ENCODE measurements around the gene EDAR. TPM values are rescaled to one million over a fixed set of nuclear protein-coding genes. Genes with fewer than 3 reads are reported as not detected.

EDAR gene
- total RNA-seq, 2 donors from 2014 or later, result not detected

DNA sequence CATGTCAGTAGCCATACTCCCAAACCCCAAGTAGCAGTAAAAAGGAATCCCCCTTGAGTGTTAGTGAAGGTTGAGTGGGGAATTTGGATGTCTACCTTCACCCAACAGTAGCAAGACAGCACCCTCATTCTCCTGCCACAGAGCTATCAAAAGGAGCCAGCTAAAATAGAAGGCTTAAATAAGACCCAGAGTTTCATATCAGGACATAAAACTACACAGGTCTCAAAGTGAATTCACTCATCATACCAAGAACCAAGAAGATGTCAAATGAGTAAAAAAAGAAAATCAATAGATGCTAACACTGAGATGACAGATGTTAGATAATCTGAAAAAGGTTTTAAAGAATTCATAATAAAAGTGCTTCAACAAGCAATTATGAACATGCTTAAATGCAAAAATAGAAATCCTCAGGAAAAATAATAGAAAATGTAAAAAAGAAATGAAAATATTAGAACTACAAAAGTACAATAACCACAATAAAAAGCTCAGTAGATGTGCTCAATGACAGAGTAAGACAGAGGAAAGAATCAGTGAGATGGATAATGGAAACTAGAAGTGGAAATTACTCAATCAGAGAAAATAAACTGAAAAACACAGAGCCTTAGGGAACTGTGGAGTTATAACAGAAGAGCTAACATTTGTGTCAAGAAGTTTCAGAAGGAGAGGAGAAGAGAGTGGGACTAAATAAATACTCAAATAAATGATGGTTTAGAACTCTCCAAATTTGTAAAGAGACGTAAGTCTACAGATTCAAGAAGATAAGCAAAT is 90.5 kb downstream of the EDAR start:
- Mint-ChIP-seq H3K36me3 (no peaks in the 10 kb centered on the region), H3K4me3 (no peak overlapping the region), H3K27ac (no peak overlapping the region), H3K27me3 (peaks cover 14 to 18% of the 10 kb centered on the region in 2 donors), H3K4me1 (ENCODE audit: low read depth in 2 of 2) (no peaks in the 10 kb centered on the region), H3K9me3 (no peaks in the 10 kb centered on the region)
- DNase-seq (ENCODE audit: low spot score), result no peak
- no peak for ATAC-seq

DNA sequence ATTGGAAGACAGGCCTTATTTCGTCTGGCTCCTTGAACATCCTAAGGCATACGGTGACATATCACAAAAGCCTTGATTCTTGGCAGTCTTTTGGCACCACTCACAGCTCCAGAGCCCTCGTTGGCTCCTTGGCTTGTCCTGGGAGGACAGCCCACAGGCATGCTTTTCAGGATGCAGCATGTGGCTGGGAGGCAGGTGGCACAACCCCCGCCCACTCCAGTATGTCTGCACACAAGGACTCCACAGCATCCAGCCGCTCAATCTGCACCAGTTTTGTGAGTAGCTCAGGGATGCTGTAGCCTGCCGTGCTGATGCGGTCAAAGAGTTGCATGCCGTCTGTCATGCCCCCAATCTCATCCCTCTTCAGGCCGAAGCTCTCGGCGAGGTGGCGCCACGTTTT is 92.3 kb downstream of the EDAR start:
- Mint-ChIP-seq H3K27me3 (peaks cover 14 to 18% of the 10 kb centered on the region in 2 donors), H3K4me3 (no peak overlapping the region), H3K9me3 (peaks cover 3% of the 10 kb centered on the region), H3K36me3 (no peaks in the 10 kb centered on the region), H3K27ac (no peak overlapping the region), H3K4me1 (ENCODE audit: low read depth in 2 of 2) (no peaks in the 10 kb centered on the region)
- DNase-seq (ENCODE audit: low spot score), result no peak
- no peak for ATAC-seq

DNA sequence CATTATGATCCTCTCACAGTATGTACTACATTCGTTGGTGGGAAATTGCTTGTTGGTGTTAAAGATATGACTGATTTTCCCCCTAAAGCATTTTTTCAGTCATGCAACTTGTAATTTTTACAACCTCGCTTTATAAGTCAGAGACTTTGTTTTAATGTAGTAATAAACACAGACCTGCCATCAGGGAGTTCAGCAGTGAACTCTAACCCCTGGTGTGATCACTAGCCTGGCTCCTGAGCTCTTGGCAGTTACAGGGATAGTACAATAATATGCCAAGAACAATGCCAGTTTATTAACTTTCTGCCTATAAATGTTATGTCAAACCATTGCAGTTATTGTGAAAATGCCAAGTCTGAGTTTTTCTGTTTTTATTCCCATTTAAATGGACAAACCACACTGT is 93.8 kb downstream of the EDAR start:
- ATAC-seq (no peak), DNase-seq (ENCODE audit: low spot score) (no peak)
- H3K9me3 Mint-ChIP-seq, result peaks cover 3% of the 10 kb centered on the region
- no peak overlapping the region for H3K27ac Mint-ChIP-seq
- peaks cover 11% of the 10 kb centered on the region for H3K36me3 Mint-ChIP-seq
- H3K4me3 Mint-ChIP-seq, result no peak overlapping the region
- peaks cover 14 to 15% of the 10 kb centered on the region in 2 donors for H3K27me3 Mint-ChIP-seq
- H3K4me1 Mint-ChIP-seq (ENCODE audit: low read depth in 2 of 2), result no peaks in the 10 kb centered on the region

DNA sequence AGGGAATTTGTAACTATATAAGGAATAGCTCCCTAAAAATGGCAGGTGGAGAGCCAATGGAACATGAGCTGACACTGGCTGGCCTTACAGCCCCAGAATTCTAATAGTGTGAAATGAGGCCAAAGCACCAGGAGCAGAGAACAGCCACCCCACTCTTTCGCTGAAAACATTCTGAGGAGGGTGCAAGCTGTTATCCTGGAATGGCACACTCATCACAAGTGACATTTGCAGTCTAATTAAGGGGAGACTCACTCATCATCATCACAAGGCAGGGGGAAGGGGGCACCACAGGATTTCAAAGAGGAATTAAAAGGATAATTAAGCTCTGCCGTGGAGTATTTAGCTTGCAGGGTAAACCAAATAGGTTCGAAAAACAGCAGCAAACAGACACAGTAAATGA is 94.3 kb downstream of the EDAR start:
- H3K27me3 Mint-ChIP-seq, result peaks cover 13 to 14% of the 10 kb centered on the region in 2 donors
- no peak for ATAC-seq
- H3K4me1 Mint-ChIP-seq (ENCODE audit: low read depth in 2 of 2), result no peaks in the 10 kb centered on the region
- H3K4me3 Mint-ChIP-seq, result no peak overlapping the region
- peaks cover 14% of the 10 kb centered on the region for H3K36me3 Mint-ChIP-seq
- H3K9me3 Mint-ChIP-seq, result peaks cover 4% of the 10 kb centered on the region
- no peak for DNase-seq (ENCODE audit: low spot score)
- no peak overlapping the region for H3K27ac Mint-ChIP-seq

DNA sequence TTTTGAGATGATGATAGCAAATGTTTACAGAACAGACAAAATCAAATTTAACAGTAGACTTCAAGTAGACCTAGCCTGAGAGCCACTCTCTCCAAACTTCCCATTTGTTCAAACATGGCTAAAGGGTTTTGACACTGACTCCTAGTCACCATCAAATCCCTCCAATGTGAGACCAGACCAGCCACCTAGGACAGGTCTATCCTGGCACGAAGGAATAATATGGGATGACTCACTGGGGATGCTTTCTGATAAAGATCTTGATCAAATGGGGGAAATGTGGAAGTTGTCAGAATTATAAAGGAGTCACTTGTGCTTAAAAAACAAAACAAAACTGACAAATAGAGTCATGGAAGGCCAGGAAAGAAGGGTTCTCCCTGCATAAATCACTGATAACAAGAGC is 95.7 kb downstream of the EDAR start:
- peaks cover 26% of the 10 kb centered on the region for H3K36me3 Mint-ChIP-seq
- H3K27ac Mint-ChIP-seq, result no peak overlapping the region
- peaks cover 11% of the 10 kb centered on the region for H3K9me3 Mint-ChIP-seq
- H3K27me3 Mint-ChIP-seq, result peaks cover 6 to 8% of the 10 kb centered on the region in 2 donors
- H3K4me1 Mint-ChIP-seq (ENCODE audit: low read depth in 2 of 2), result no peaks in the 10 kb centered on the region
- H3K4me3 Mint-ChIP-seq, result no peak overlapping the region
- ATAC-seq (no peak), DNase-seq (ENCODE audit: low spot score) (no peak)

DNA sequence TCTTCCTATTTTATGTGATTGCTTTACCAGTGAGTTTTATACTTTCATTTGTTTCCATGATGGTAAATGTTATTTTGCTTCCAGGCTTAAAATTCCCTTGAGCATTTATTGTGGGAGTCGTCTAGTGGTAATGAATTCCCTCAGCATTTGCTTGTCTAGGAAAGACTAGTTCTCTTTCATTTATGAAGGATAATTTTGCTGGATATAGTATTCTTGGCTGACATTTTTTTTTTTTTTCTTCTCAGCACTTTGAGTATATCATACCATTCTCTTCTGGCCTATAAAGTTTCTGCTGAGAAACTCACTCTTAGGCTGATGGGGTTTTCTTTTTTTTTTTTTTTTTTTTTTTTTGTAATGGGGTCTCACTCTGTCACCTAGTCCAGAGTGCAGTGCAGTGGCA is 99.1 kb downstream of the EDAR start:
- no peaks in the 10 kb centered on the region for H3K4me1 Mint-ChIP-seq (ENCODE audit: low read depth in 2 of 2)
- no peak for DNase-seq (ENCODE audit: low spot score)
- no peak for ATAC-seq
- H3K4me3 Mint-ChIP-seq, result no peak overlapping the region
- peaks cover 11% of the 10 kb centered on the region for H3K9me3 Mint-ChIP-seq
- no peak overlapping the region for H3K27ac Mint-ChIP-seq
- H3K27me3 Mint-ChIP-seq, result peaks cover 5 to 7% of the 10 kb centered on the region in 2 donors
- peaks cover 30% of the 10 kb centered on the region for H3K36me3 Mint-ChIP-seq

DNA sequence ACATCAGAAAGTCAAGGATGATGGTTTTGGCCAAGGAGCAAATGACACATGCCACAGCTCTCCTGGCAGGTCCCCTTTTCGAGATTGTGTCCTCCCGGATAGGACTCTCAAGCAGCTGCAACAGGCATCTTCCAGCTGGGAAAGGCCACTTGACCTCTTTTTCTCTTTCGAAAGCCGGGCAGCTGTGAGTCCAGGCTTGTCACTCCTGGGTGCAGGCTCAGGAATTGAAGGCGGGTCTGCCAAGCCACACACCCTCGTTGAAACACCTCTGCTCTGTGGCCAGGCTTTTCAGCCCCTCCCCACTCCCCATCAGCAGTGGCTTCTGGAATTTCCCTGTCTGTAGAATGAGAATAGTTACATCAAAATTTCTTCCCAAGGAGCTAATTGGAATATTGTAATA is 104.4 kb downstream of the EDAR start:
- Mint-ChIP-seq H3K27ac (no peak overlapping the region), H3K9me3 (peaks cover 14% of the 10 kb centered on the region), H3K4me3 (no peak overlapping the region), H3K4me1 (ENCODE audit: low read depth in 2 of 2) (no peaks in the 10 kb centered on the region), H3K27me3 (peaks cover 5 to 7% of the 10 kb centered on the region in 2 donors), H3K36me3 (peaks cover 14% of the 10 kb centered on the region)
- DNase-seq (ENCODE audit: low spot score) (no peak), ATAC-seq (no peak)

DNA sequence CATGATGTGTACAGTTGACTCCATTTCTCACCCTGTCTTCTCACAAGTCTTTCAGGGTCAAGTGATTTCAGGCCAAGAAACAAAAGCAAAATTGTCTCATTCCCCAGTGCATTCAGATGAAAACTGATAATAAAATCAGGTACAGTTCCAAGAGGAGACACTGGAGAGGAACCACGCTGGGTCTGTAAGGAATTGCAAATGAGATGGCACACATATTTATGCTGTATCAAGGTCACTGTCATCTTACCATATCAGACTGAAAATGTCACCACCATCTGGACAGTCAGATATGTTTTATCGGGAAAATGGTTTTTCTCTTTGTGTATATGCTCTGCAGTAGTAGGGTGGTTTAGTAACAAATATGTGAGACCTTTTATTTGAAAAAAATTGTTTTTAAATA is 110.7 kb downstream of the EDAR start:
- no peaks in the 10 kb centered on the region for H3K4me1 Mint-ChIP-seq (ENCODE audit: low read depth in 2 of 2)
- peaks cover 8% of the 10 kb centered on the region for H3K9me3 Mint-ChIP-seq
- ATAC-seq (no peak), DNase-seq (ENCODE audit: low spot score) (no peak)
- no peak overlapping the region for H3K4me3 Mint-ChIP-seq
- no peaks in the 10 kb centered on the region for H3K36me3 Mint-ChIP-seq
- H3K27me3 Mint-ChIP-seq, result no peaks in the 10 kb centered on the region
- no peak overlapping the region for H3K27ac Mint-ChIP-seq

DNA sequence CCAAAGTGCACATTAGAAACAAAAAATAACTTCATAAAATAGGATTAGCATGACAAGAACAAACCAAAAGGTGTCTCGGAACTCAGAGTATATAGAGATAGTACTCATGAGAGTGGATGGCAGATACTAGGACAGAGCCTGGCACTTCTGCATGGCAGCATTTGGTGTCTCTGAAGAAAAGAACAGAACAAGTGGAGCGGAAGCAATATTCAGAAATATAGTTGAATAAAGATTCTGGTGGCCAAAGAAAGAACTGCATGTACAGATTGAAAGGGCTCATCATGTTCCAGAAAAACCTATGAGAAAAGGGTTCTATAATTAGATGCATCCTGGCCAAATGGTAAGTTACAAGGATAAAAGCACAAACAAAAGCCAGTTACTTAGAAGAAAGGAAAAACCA is 111.5 kb downstream of the EDAR start:
- Mint-ChIP-seq H3K9me3 (peaks cover 6% of the 10 kb centered on the region), H3K27ac (no peak overlapping the region), H3K4me1 (ENCODE audit: low read depth in 2 of 2) (no peaks in the 10 kb centered on the region), H3K4me3 (no peak overlapping the region), H3K36me3 (no peaks in the 10 kb centered on the region), H3K27me3 (no peaks in the 10 kb centered on the region)
- DNase-seq (ENCODE audit: low spot score) (no peak), ATAC-seq (no peak)

DNA sequence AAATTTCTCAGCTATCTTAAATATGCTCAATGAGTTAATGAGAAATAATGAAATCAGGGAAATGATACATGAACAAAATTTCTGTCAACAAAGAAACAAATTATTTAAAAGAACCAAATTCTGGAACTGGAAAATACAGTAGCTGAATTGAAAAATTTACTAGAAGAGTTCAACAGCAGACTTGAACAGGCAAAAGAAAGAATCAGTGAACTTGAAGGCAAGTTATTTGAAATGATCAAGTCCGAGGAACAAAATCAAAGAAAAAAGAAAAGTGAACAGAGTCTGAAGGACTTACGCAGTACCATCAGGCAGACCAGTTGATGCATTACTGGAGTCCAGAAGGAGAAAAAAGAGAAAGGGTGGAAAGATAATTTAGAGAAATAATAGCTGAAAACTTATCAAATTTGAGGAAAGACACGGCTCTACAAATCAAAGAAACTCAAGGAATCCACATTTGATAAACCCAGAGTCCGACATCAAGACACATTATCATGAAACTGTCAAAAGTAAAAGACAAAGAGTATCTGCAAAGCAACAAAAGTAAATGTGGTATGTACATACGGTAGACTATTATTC is 118.9 kb downstream of the EDAR start:
- Mint-ChIP-seq H3K4me1 (ENCODE audit: low read depth in 2 of 2) (no peaks in the 10 kb centered on the region), H3K27me3 (no peaks in the 10 kb centered on the region), H3K36me3 (peaks cover 26% of the 10 kb centered on the region), H3K27ac (no peak overlapping the region), H3K9me3 (peaks cover 18% of the 10 kb centered on the region), H3K4me3 (no peak overlapping the region)
- ATAC-seq, result no peak
- no peak for DNase-seq (ENCODE audit: low spot score)

DNA sequence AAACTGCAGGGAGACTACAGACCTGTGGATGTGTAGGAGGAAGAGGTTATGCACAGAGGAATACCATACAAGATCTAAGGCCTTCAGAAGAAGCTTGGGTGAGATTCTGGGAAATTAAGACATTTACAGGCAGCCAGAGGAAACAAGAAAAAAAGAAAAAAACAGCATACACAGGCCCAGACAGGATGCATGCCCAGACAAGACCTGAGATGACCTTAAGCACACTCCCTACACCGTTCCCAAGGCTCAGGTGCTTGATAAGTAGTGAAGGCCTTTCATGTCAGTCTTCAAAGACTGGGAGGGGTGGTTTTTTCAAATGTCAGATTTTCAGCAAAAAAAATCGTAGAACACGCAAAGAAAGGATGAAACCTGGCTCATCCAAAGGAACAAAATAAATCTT is 119.5 kb downstream of the EDAR start:
- Mint-ChIP-seq H3K4me1 (ENCODE audit: low read depth in 2 of 2) (no peaks in the 10 kb centered on the region), H3K9me3 (peaks cover 18% of the 10 kb centered on the region), H3K27ac (no peak overlapping the region), H3K27me3 (no peaks in the 10 kb centered on the region), H3K4me3 (no peak overlapping the region), H3K36me3 (peaks cover 26% of the 10 kb centered on the region)
- DNase-seq (ENCODE audit: low spot score) (no peak), ATAC-seq (no peak)

DNA sequence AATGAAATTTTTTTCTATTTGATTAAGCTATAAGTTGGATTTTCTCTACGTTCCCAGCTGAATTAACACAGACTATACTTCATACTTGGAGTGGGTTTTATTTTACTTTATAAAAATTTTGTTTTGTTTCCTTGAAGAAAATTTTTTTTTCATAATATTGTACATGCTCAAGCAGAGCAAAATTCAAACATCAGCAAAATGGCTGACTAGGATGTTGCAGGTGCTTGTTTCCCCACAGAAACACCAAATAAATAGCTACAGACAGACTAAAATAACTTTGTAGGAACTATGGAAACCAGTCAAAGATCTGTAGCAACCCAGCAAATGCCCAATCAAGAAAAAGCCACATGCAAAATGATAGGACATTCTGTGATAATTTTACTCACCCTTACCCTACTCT is 120.1 kb downstream of the EDAR start:
- no peak for DNase-seq (ENCODE audit: low spot score)
- no peak for ATAC-seq
- H3K27me3 Mint-ChIP-seq, result no peaks in the 10 kb centered on the region
- H3K4me3 Mint-ChIP-seq, result no peak overlapping the region
- H3K4me1 Mint-ChIP-seq (ENCODE audit: low read depth in 2 of 2), result no peaks in the 10 kb centered on the region
- H3K9me3 Mint-ChIP-seq, result peaks cover 18% of the 10 kb centered on the region
- H3K36me3 Mint-ChIP-seq, result peaks cover 26% of the 10 kb centered on the region
- H3K27ac Mint-ChIP-seq, result no peak overlapping the region

DNA sequence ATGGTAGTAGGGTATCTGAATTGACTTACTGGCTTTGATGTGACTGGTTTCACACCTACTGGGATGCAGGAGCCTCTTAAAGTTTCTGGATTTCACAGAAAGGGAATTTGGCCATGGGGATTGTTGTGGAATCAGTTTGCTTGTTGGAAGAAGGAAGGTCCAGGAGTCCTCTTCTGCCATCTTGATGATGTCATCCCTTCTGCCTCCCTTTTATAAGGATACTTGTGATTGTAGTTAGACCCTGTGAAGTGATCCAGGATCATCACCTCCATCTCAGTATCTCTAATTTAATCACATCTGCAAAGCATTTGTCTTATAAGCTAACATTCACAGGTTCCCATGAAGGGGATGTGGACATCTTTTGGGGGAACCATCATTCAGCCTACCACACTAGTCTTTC is 123.0 kb downstream of the EDAR start:
- H3K27ac Mint-ChIP-seq, result no peak overlapping the region
- no peaks in the 10 kb centered on the region for H3K27me3 Mint-ChIP-seq
- H3K36me3 Mint-ChIP-seq, result peaks cover 26% of the 10 kb centered on the region
- H3K9me3 Mint-ChIP-seq, result peaks cover 13% of the 10 kb centered on the region
- H3K4me1 Mint-ChIP-seq (ENCODE audit: low read depth in 2 of 2), result no peaks in the 10 kb centered on the region
- no peak overlapping the region for H3K4me3 Mint-ChIP-seq
- ATAC-seq (no peak), DNase-seq (ENCODE audit: low spot score) (no peak)

DNA sequence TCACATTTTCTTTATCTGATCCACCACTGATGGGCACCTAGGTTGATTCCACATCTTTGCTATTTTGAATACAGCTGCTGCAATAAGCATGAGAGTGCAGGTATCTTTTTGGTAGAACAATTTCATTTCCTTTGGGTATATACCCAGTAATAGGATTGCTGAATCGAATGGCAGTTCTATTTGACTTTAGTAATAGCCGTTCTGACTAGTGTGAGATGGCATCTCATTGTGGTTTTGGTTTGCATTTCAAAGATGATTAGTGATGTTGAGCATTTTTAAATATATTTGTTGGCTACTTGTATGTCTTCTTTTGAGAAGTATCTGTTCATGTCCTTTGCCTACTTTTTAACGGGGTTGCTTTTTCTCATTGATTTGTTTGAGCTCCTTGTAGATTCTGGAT is 130.1 kb downstream of the EDAR start:
- H3K9me3 Mint-ChIP-seq, result no peaks in the 10 kb centered on the region
- H3K27ac Mint-ChIP-seq, result no peak overlapping the region
- H3K36me3 Mint-ChIP-seq, result no peaks in the 10 kb centered on the region
- H3K27me3 Mint-ChIP-seq, result no peaks in the 10 kb centered on the region
- no peak overlapping the region for H3K4me3 Mint-ChIP-seq
- DNase-seq (ENCODE audit: low spot score), result no peak
- ATAC-seq, result no peak
- no peaks in the 10 kb centered on the region for H3K4me1 Mint-ChIP-seq (ENCODE audit: low read depth in 2 of 2)

DNA sequence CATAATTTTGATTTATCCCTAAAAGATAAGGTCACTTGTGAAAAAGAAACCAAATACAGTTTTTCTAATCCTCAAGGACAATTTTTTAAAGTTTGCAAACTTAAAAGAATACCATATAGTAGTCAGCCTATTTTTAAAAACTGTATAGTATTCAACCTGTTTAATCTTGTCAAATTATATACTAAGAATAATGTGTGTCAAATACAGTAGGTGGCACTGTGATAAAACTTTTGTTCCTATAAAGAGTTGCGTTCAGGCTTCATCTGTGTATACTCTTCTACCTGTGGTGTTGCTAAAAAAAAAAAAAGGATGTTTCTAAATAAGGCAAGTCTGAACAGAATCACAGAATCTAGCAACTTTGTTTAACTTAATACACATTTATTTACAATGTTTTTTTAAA is 133.8 kb downstream of the EDAR start:
- Mint-ChIP-seq H3K9me3 (no peaks in the 10 kb centered on the region), H3K27me3 (no peaks in the 10 kb centered on the region), H3K27ac (no peak overlapping the region), H3K4me1 (ENCODE audit: low read depth in 2 of 2) (no peaks in the 10 kb centered on the region), H3K4me3 (no peak overlapping the region), H3K36me3 (no peaks in the 10 kb centered on the region)
- DNase-seq (ENCODE audit: low spot score), result no peak
- ATAC-seq, result no peak
